IPS DF 4.7 (cell line): ENCODE measurements around the gene TM9SF4.

Experiments
- DNase-seq: peaks from one replicate; pipeline ENCODE4 v3.0.0-alpha.2; 2013; ENCODE audit warnings: low spot score; ENCODE audit errors: extremely low read depth

Gene TM9SF4

DNA sequence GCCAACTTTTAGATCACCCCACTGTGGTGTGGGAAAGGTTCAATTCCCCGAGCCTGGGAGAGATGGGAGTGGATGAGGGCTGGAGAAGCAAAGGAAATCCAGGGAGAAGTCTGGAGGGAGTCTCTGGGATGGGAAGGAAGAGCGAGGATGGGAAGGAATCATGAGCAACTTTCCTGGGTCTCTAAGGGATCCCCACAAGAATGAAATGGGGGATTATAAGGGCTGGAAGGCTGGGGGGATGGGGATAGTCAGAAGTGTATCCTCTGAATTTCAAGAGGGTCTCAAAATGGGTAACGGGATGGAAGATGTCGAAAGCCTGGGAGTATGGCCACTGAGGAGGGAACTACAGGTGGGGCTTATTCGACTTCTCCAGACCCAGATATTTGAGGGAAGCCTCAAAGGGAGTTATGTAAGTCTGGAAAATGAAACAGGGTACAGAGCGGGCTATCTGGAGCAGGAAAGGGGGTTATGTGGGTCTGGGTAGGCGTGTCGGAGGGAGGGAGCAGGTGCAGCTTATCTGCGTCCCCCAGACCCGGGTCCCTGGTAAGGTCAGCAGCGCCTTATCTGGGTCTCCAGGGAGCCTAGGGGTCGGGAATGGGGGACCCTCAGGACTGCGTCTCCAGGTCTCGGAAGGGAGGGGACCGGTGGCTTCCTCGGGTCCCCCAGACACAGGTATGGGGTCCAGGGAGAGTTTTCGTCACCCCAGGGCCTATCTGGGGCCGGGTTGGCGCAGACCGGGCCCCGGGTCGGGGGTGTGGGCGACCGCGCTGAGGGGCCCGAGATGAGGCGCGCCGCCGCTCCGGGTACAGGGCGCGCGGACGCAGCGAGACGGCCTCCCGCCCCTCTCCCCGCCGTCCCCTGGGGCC is 97.5 kb downstream of the TM9SF4 start:
- no peak for DNase-seq

- no peak for DNase-seq
Observed at GRCh38 chr20:32207626-32208498, 98.3 kb downstream of the TM9SF4 start, which contains the start of the genes PLAGL2 and POFUT1. Gene PLAGL2 (minus strand): TSS chr20:32207743. CDS start chr20:32202178, 5,565 bp downstream. Gene POFUT1 (plus strand): TSS chr20:32207880. CDS start chr20:32207942, 62 bp downstream.

- no peak for DNase-seq
Observed at GRCh38 chr20:32208499-32209154, 99.1 kb downstream of the TM9SF4 start.

GRCh38 chr20:32209850-32210605 is 100.5 kb downstream of the TM9SF4 start:
- no peak for DNase-seq

GRCh38 chr20:32213870-32214269 is 104.4 kb downstream of the TM9SF4 start:
- no peak for DNase-seq

- DNase-seq, result no peak
Observed at GRCh38 chr20:32215147-32215546, 105.6 kb downstream of the TM9SF4 start.

GRCh38 chr20:32215729-32216128 is 106.2 kb downstream of the TM9SF4 start:
- no peak for DNase-seq

DNA sequence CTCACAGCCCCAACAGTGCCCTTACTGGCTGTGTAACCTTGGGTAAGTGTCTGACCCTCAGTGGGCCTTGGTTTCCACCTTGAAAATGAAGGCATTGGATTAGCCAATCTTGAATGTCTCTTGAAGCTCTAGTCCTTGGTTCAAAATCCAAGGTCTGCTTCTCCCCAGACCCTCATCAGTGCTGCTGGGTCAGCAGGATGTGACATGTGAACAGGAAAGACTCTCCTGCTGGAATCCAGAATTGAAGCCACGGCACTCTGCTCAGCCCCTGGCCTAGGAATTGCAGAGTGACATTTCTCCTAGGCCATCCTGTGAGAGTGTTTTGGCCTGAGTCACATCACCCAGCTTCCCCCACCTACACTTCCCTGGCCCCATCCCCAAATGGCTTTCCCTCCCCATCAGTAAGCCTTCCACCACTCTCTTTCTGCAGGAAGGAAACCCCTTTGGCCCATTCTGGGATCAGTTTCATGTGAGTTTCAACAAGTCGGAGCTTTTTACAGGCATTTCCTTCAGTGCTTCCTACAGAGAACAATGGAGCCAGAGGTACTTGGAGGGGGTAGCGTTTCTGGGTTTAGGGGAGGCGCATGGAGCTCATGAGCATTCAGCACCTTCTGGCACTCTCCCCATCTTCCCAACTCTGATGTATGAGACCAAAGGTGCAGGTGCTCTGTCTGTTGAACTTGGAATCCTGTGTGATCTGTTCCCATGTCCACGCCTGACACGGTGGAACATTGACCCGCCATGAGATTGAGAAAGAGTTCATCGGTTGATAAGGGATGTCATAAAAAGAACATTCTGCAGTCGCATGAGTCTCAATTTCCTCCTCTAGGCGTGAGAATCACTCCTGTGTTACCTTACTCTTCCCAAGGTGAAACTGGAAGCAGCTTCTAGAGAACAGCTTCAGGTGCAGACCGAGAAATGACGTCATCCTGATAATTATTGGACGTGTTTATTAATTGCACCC is 106.9 kb downstream of the TM9SF4 start:
- no peak for DNase-seq
